Right lobe of liver (tissue), 6 donors: Measurements from ENCODE around the gene SMYD1. TPM values are rescaled to one million over a fixed set of nuclear protein-coding genes. Genes with fewer than 3 reads are reported as not detected.

Source experiments
- ATAC-seq, 4 donors: fragments of 200-7000 bp; cut with Tn5 transposase; one replicate each; pipeline ENCODE4 v1.9.1; 2020; ENCODE audit warnings: mild to moderate bottlenecking in 4 of 4, moderate library complexity in 4 of 4
- DNase-seq, 3 donors: peaks; one replicate each; pipeline ENCODE4 v3.0.0-alpha.2; 2020
- H3K27ac ChIP-seq, 3 donors: fragments of 200-600 bp; one replicate each; pipeline ENCODE4 v1.8.0; 2022
- H3K27me3 ChIP-seq, 2 donors: fragments of 200-600 bp; one replicate each; pipeline ENCODE4 v1.8.0; 2022
- H3K36me3 ChIP-seq, 4 donors: fragments of 200-600 bp; sonication (generic) in 1 of 4; one replicate each; pipeline versions ENCODE4 v1.5.1 to v1.8.0; 2017 to 2022; ENCODE audit warnings: control low read depth in 1 of 4
- H3K4me1 ChIP-seq, 4 donors: fragments of 200-600 bp; sonication (generic) in 1 of 4; one replicate each; pipeline versions ENCODE4 v1.5.1 to v1.8.0; 2017 to 2022; ENCODE audit warnings: control low read depth in 1 of 4
- H3K4me3 ChIP-seq, 3 donors: fragments of 200-600 bp; one replicate each; pipeline ENCODE4 v1.8.0; 2022
- H3K9me3 ChIP-seq, 4 donors: fragments of 200-600 bp; sonication (generic) in 1 of 4; one replicate each; pipeline versions ENCODE4 v1.5.1 to v1.8.0; 2017 to 2022; ENCODE audit warnings: control low read depth in 1 of 4
- POLR2A ChIP-seq: fragments of 450-650 bp; IDR thresholded peaks from one replicate; pipeline ENCODE4 v1.6.1; 2017; ENCODE audit warnings: antibody characterized with exemption, mild to moderate bottlenecking
- WGBS: methylation state at CpG from one replicate; pipeline ENCODE4 v1.1.6; 2018; ENCODE audit warnings: low coverage, low lambda C conversion rate; ENCODE audit not compliant: insufficient coverage; ENCODE audit errors: missing lambda C conversion rate; 5-methylcytosine and 5-hydroxymethylcytosine counted together
- intact Hi-C, 2 donors: fragments of 100-400 bp; cut with DNase I; formaldehyde crosslinking; loops; one replicate each; pipeline versions ENCODE4 v1.11.2 to v1.14.1; 2022
- total RNA-seq, 6 experiments: library from RNA; depleted of rRNA in 2 of 6; stranded (reverse); fragments of >200 nt in 2 of 6; fragmentation: NEBNext Ultra II Directional in 3 of 6; extraction: Animal tissue kit (Norgen Biotek cat#: 25700) in 3 of 6; gene quantifications; one replicate each; pipeline versions ENCODE4 v1.1.0 to v1.2.4, GENCODE V29; 2016 to 2023
- TF ChIP-seq, protein P1 (sequence below), 4 donors: fragments of 200-600 bp in 3 of 4; fragments of 450-650 bp in 1 of 4; IDR thresholded peaks; one replicate each; pipeline versions ENCODE4 v1.5.1 to v1.8.0; 2016 to 2022; ENCODE audit warnings: antibody characterized with exemption in 4 of 4, mild to moderate bottlenecking in 2 of 4
- donor health status: DM: no; HTN: yes; CAD: no.
- donor health status: DM: no; HTN: no; CAD: no.
- donor health status: DM: no; HTN: no; CAD: no.
- donor health status: DM: no; HTN: yes; CAD: no.
- donor health status: DM: no; HTN: yes; CAD: no.

SMYD1 gene
- total RNA-seq, 6 experiments from 2014 or later: not detected

DNA sequence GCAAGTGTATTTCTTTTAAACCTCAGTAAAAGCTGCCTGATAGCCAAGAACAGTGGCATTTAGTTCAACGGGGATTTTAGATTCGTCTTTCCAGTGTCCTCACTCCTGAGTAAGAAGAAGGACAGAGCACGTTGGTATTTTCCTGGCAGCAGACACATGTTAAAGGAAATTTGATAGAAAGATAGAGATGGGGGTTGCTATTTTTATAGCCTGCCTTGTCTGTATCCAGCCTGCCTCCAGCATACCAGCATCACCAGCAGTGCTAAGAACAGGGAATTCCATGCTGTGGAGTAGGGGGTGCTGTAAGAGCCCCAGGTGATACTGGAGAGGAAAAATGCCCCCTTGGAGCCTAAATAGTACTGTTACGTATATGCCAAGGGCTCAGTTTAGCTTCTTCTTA lies 1.1 kb upstream of the SMYD1 start:
- H3K4me1 ChIP-seq: no peaks in the 10 kb centered on the region
- TF ChIP-seq, protein P1, sequence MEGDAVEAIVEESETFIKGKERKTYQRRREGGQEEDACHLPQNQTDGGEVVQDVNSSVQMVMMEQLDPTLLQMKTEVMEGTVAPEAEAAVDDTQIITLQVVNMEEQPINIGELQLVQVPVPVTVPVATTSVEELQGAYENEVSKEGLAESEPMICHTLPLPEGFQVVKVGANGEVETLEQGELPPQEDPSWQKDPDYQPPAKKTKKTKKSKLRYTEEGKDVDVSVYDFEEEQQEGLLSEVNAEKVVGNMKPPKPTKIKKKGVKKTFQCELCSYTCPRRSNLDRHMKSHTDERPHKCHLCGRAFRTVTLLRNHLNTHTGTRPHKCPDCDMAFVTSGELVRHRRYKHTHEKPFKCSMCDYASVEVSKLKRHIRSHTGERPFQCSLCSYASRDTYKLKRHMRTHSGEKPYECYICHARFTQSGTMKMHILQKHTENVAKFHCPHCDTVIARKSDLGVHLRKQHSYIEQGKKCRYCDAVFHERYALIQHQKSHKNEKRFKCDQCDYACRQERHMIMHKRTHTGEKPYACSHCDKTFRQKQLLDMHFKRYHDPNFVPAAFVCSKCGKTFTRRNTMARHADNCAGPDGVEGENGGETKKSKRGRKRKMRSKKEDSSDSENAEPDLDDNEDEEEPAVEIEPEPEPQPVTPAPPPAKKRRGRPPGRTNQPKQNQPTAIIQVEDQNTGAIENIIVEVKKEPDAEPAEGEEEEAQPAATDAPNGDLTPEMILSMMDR (IDR thresholded peaks at IDR 0.05): no peak
- no peak for TF ChIP-seq POLR2A
- intact Hi-C loops: no loop called here
- H3K27me3 ChIP-seq: no peaks in the 10 kb centered on the region
- DNase-seq (no peak), ATAC-seq (no peak)
- WGBS: 66% methylated on average over 4 of the region's 4 CpGs
- no peaks in the 10 kb centered on the region for H3K36me3 ChIP-seq
- no peaks in the 10 kb centered on the region for H3K9me3 ChIP-seq
- no peak overlapping the region for H3K4me3 ChIP-seq
- H3K27ac ChIP-seq: no peak overlapping the region

GRCh38 chr2:88067189-88067588 lies 436 bp upstream of the SMYD1 start:
- ATAC-seq (no peak), DNase-seq (no peak)
- H3K9me3 ChIP-seq: no peaks in the 10 kb centered on the region
- intact Hi-C loops: no loop called here
- no peaks in the 10 kb centered on the region for H3K4me1 ChIP-seq
- 83% methylated on average over 2 of the region's 5 CpGs for WGBS
- no peak overlapping the region for H3K27ac ChIP-seq
- TF ChIP-seq POLR2A: no peak
- H3K27me3 ChIP-seq: no peaks in the 10 kb centered on the region
- no peak overlapping the region for H3K4me3 ChIP-seq
- H3K36me3 ChIP-seq: no peaks in the 10 kb centered on the region

GRCh38 chr2:88068044-88068443 lies 419 bp downstream of the SMYD1 start:
- Histone ChIP-seq H3K4me1 (no peaks in the 10 kb centered on the region), H3K4me3 (no peak overlapping the region), H3K27ac (no peak overlapping the region), H3K9me3 (no peaks in the 10 kb centered on the region), H3K27me3 (no peaks in the 10 kb centered on the region), H3K36me3 (no peaks in the 10 kb centered on the region)
- no peak for DNase-seq
- WGBS: 71% methylated on average over 2 of the region's 2 CpGs
- intact Hi-C loops: no loop called here
- TF ChIP-seq POLR2A: no peak
- TF ChIP-seq, protein P1 (IDR thresholded peaks at IDR 0.05): no peak
- ATAC-seq: no peak

GRCh38 chr2:88069117-88069516 lies 1.5 kb downstream of the SMYD1 start:
- Histone ChIP-seq H3K4me1 (no peaks in the 10 kb centered on the region), H3K9me3 (no peaks in the 10 kb centered on the region), H3K27ac (no peak overlapping the region), H3K36me3 (no peaks in the 10 kb centered on the region), H3K27me3 (no peaks in the 10 kb centered on the region), H3K4me3 (no peak overlapping the region)
- DNase-seq (no peak), ATAC-seq (no peak)
- intact Hi-C loops: no loop called here
- TF ChIP-seq POLR2A: no peak
- TF ChIP-seq, protein P1 (IDR thresholded peaks at IDR 0.05): no peak

DNA sequence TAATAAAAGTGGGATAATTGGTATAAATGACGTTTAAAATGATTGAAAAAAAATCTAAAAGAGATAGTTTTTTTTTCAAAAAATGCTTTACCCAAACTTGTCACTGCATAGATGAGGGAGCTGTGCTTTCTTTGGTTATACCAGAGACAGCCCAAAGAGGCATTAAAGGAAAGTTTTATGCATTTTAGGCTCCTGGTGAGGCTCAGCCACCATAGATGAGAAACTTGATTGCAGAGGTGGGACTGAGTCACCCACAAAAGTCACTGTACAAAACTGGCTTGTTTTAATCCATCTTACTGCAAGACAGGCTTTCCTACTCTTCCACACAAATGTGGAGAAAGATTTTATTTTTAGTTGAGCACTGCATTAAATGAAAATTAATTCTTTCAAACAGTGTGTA lies 2.4 kb downstream of the SMYD1 start:
- intact Hi-C loops: no loop called here
- 57% methylated on average over 1 of the region's 1 CpG for WGBS
- TF ChIP-seq, protein P1 (IDR thresholded peaks at IDR 0.05): no peak
- TF ChIP-seq POLR2A: no peak

More for the DNA sequence above, 2.4 kb downstream of the SMYD1 start:
- no peaks in the 10 kb centered on the region for H3K27me3 ChIP-seq
- no peaks in the 10 kb centered on the region for H3K36me3 ChIP-seq
- H3K9me3 ChIP-seq: no peaks in the 10 kb centered on the region
- no peak overlapping the region for H3K27ac ChIP-seq
- ATAC-seq (no peak), DNase-seq (no peak)
- no peak overlapping the region for H3K4me3 ChIP-seq
- peaks cover 0 to 4% (median 0%) of the 10 kb centered on the region in 4 donors for H3K4me1 ChIP-seq
